DMS79 treated with DMSO at 0.1 percent for 48 hours (cell line): ENCODE measurements around the gene USP9X.
"Not testable (repeated sequence)": the region's sequence is repeated elsewhere in the genome, so short reads cannot be mapped to it uniquely, and the experiment has no call there.

Experiments
- DNase-seq: peaks from one replicate; lab custom pipeline; 2025; lab: John Stamatoyannopoulos, UW

Gene USP9X

GRCh38 chrX:41198410-41198809, 113.2 kb downstream of the USP9X start:
- DNase-seq: no peak

DNA sequence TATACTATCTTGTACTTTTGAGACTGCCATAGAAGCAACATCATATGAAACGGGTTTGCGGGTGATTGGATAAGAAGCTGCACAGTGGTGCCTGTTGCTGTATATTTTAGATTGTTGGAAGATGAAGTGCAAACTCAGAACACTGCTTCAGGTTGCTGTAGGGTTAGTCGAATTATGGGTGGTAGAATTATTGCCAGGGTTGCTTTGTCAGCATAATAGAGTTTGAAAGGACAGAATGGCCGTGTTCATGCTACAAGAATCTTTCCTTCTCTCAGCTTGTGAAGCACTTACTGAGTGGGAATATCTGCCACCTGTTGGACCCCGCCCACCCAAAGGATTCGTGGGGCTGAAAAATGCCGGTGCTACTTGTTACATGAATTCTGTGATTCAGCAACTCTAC, 115.5 kb downstream of the USP9X start:
- no peak for DNase-seq

DNA sequence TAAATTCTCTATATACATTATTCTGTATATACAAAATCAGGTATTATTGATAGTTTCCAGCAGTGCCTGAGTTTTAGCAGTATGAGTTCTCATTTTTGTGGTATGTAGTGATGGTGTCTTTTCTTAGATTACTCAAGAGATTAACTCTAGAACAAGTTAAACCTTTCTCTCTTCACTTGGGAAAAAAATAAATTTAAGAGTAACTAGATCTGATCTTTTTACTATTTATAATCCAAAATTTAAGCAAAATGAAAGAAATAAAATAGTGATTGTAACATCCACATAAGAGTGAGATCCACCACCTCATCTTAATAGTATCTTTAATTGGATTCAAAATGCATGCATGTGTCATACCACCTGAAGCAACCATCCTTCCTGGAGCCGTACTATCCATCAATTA, 124.6 kb downstream of the USP9X start:
- DNase-seq: no peak

- DNase-seq: no peak
Observed at GRCh38 chrX:41224605-41225004, 139.4 kb downstream of the USP9X start.

DNA sequence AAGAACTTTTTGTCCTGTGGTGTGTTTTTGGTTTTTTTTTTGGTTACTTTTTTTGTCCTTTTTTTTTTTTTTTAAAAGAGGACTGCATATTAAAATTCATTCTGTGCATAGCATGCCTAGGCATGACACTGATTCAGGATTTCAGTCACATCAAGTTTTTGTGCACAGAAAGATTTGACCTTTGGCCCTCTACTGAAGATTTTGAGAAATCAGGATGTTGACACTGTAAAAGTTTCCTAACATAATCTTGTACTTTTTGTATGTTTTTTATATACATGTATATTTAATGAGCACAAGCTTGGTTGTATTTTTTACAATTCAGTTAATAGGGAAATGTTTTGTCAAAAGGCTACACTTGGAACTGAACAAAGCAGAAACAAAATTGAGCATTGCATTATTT, 148.7 kb downstream of the USP9X start:
- no peak for DNase-seq

GRCh38 chrX:41234471-41234870, 149.2 kb downstream of the USP9X start:
- not testable (repeated sequence) for DNase-seq

DNA sequence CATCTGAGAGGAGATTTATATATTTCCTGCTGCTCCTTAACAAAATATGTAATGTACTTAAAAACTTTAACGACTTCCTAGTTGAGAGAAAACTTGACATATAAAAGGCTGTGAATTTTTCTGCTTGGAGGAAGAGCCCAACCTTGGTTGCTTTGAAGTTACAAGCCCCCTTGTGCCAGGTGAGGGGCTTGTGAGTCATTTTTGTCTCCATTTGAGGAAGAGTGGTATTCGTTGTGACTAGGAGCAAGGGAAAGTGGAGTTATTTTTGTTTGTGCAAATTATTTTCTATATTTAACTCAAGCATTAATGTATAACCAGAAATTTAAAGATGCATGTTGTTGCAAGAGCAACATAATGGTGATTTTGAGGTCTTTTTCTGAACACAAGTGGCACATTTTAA, 149.7 kb downstream of the USP9X start:
- no peak for DNase-seq

- no peak for DNase-seq
Observed at GRCh38 chrX:41236629-41237028, 151.4 kb downstream of the USP9X start.

GRCh38 chrX:41240509-41240908, 155.3 kb downstream of the USP9X start:
- DNase-seq: no peak

- DNase-seq: no peak
Observed at GRCh38 chrX:41241962-41242361, 156.7 kb downstream of the USP9X start.

- DNase-seq: peak; percentile 11
Observed at GRCh38 chrX:41245641-41246040, 160.4 kb downstream of the USP9X start.

DNA sequence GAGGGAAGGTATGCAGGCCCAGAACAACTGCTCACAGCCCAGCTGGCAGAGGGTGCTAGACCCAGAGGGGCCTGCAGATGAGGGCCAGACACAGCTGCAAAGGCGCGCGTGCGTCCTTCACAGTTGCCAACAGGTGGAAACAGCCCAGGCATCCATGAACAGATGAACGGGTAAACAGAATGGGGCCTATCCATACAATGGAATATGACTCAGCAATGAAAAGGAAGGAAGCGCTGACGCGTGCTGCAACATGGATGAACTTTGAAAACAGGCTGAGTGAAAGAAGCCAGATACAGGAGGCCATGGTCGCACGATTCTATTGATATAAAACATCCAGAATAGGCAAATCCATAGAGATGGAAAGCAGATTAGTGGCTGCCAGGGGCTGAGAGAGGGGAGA, 165.6 kb downstream of the USP9X start:
- no peak for DNase-seq

DNA sequence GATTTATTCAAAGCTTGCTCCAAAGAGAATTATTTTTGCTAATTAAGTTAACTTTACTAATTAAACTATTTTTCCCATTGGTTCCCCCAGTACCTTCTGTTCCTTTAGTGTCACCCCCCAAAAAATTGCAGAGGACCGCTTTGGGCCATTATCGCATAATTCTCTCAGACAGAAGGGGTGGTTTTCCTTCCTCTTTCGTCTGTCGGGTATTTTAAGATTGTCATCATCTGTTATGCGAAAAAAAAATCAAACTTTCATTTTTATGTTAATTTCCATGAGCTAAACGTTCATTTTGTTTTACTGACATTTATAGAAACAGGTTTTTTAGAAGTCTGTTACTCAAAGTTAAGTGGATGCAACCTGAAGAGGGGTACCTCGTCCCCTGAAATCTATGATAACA, 172.6 kb downstream of the USP9X start:
- no peak for DNase-seq

DNA sequence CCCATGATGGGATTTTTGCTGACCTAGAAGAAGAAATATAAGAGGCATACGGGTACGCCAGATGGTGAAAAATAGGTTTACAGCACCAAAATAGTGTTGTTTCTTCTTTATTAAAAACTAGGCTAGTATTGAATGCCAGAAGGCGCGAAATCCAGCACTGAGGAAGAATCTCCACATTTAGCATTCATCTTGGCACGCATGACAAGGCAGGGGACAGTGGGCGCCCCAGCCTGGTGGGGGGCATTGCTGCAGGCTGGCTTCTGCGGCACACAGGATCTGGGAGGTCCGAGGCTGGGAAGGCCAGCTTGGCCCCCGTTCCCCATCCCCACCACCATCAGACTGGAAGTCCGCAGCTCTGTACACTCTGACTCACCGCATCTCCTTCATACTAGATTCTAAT, 173.0 kb downstream of the USP9X start:
- no peak for DNase-seq

- DNase-seq: no peak
Observed at GRCh38 chrX:41258871-41259270, 173.6 kb downstream of the USP9X start.

GRCh38 chrX:41259516-41259915, 174.3 kb downstream of the USP9X start:
- no peak for DNase-seq

GRCh38 chrX:41265615-41266014, 180.4 kb downstream of the USP9X start:
- DNase-seq: no peak

- DNase-seq: no peak
Observed at GRCh38 chrX:41273638-41274037, 188.4 kb downstream of the USP9X start.

DNA sequence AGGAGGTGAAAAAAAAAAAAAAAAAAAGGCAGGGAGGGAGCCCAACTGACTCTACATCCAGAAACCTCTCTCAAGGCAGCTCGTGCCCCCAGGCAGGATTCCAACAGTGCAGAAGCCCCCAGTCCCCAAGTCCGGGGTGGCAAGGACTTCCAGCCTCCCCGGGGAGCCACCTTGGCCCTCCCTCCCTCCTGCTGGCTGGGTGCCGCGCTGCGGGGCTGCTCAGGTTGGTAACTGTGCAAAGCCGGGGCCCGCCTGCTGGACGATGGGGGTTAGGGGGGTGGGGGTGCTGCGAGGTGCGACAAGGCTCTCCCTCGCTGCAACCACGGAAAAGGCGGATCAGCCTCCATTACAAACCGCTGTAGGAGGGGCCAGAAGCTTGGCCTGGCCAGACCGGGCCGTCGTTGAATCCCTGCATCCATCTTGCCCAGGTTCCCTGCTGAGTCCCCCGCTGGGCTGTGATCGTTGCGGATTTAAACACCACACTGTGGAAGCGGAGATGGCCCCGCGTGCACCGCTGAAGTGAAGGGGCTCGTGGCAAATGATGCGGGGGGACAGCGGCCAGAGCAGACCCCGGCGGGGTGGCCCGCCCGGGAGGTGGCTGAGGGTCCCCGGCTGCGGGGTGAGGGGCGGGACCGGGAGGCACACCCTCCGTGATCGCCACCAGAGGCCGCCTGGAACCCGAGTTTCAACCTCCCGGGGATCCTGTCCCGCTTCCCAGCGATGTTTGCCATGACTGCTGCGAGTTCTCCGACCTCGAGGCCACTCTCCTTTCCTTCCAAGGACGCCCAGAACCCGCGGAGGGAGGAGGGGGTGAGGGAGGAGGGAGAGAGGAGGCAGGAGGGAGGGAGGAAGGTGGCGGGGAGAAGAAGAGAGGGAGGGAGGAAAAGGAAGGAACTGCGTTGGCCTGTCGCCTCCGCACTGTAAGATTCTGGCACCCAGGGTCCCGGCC, 190.7 kb downstream of the USP9X start:
- DNase-seq: peak; percentile 14

DNA sequence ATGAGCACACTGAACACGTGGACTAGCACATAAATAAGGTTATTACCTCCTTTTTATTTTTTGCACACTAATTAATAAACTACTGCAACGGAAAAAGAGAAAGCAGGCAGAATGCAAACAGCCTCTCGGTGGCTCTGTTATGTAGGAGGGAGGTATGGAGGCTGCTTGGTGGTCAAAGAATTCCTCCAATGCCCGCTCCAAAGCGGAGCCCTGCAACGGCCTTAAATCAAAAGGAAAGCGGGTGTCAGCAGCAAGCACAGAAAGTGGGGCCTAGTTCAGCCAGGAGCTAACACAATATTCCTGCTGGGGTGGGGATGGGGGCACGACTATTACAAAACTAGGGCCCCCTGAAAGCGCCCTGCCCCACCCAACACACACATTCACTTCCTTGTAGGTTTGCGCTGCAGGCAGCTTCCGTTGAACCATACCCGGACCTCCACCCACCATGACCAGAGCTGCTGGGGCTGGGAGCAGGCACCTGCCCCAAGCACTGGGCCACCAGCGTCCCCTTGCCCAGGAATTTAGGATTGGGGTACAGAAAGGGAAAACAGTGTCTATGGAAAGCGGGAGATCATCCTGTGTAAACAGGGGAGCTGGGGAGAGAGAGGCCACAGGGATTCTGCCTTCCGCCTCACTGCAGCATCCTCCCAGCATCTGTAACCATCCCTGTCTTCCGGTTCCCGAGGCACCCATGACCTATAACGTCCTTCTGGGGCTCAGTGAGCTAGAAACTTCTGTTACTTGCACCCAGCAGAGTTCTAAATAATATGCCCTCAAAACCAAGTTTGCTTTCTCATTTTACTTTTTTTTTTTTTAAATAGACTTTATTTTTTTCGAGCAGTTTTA, 191.6 kb downstream of the USP9X start:
- DNase-seq: no peak

DNA sequence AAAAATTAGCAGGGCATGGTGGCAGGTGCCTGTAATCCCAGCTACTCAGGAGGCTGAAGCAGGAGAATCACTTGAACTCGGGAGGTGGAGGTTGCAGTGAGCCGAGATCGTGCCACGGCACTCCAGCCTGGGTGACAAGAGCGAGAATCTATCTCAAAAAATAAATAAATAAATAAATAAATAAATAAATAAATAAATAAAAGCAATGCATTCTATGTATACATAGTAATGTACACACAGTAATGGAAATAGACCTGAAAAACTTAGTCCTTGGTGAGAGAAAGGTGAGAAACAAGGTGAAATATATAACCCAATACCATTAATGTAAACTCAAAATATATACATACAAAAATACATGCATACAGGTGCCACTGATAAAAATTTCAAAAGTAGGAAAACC, 197.1 kb downstream of the USP9X start:
- not testable (repeated sequence) for DNase-seq

- not testable (repeated sequence) for DNase-seq
Observed at GRCh38 chrX:41285928-41286327, 200.7 kb downstream of the USP9X start.
